Activated CD8-positive, alpha-beta T cell treated with anti-CD3 and anti-CD28 coated beads for 36 hours (primary cell): ENCODE data around the gene CNTNAP2. TPM values are rescaled to one million over a fixed set of nuclear protein-coding genes. Genes with fewer than 3 reads are reported as not detected.

Experiments used
- ATAC-seq: fragments of 200-7000 bp; cut with Tn5 transposase; one replicate; pipeline ENCODE4 v1.10.0; 2021; ENCODE audit warnings: mild to moderate bottlenecking, moderate library complexity
- CTCF ChIA-PET: fragments of 350-600 bp; sonication (Branson Sonifier 250); formaldehyde crosslinking; loops from one replicate; lab custom pipeline; 2021; ENCODE audit warnings: antibody characterized with exemption; lab: Charles Lee
- POLR2A ChIA-PET: fragments of 350-600 bp; sonication (Branson Sonifier 250); formaldehyde crosslinking; loops from one replicate; lab custom pipeline; 2021; ENCODE audit warnings: antibody characterized with exemption; lab: Charles Lee
- DNase-seq: peaks from one replicate; pipeline ENCODE4 v3.0.0-alpha.2; 2020
- H3K27ac Mint-ChIP-seq: one replicate; pipeline ENCODE4 v1.8.0; 2021; ENCODE audit warnings: mild to moderate bottlenecking, mixed read lengths
- H3K27me3 Mint-ChIP-seq: one replicate; pipeline ENCODE4 v1.8.0; 2021; ENCODE audit warnings: mixed read lengths
- H3K36me3 Mint-ChIP-seq: one replicate; pipeline ENCODE4 v1.8.0; 2021; ENCODE audit warnings: low read depth, mixed read lengths
- H3K4me1 Mint-ChIP-seq: one replicate; pipeline ENCODE4 v1.8.0; 2021; ENCODE audit warnings: low read depth, mixed read lengths
- H3K4me3 Mint-ChIP-seq: one replicate; pipeline ENCODE4 v1.8.0; 2021; ENCODE audit warnings: mild to moderate bottlenecking, moderate library complexity, mixed read lengths
- H3K9me3 Mint-ChIP-seq: one replicate; pipeline ENCODE4 v1.8.0; 2021; ENCODE audit warnings: mixed read lengths
- intact Hi-C: fragments of 100-400 bp; cut with micrococcal nuclease; formaldehyde crosslinking; loops from one replicate; pipeline ENCODE4 v1.10.0; 2022
- total RNA-seq, 2 experiments: library from RNA; stranded (reverse); gene quantifications; one replicate each; pipeline ENCODE4 v1.2.3, GENCODE V29; 2021
- TF ChIP-seq, protein P1 (sequence below): fragments of 200-600 bp; IDR thresholded peaks from one replicate; pipeline ENCODE4 v1.8.0; 2022; ENCODE audit warnings: antibody characterized with exemption, mild to moderate bottlenecking

Gene CNTNAP2
- total RNA-seq, 2 experiments from 2014 or later = not detected

DNA sequence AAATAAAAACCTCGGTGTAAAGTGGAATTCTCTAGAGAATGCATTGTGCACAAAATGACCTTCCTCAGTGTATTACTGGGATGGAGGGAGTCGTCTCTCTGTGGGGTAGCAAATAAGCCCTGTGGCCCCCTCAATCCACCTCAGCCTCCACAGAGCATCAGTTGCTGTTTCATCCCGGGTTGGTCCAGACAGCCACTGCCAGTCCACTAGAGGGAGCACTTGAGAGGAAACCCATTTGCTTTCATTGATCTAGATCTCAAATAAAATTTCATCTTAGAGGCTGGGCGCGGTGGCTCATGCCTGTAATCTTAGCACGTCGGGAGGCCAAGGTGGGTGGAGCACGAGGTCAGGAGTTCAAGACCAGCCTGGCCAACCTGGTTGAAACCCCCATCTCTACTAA is 1128.7 kb downstream of the CNTNAP2 start:
- no peaks in the 10 kb centered on the region for H3K36me3 Mint-ChIP-seq
- TF ChIP-seq, protein P1, sequence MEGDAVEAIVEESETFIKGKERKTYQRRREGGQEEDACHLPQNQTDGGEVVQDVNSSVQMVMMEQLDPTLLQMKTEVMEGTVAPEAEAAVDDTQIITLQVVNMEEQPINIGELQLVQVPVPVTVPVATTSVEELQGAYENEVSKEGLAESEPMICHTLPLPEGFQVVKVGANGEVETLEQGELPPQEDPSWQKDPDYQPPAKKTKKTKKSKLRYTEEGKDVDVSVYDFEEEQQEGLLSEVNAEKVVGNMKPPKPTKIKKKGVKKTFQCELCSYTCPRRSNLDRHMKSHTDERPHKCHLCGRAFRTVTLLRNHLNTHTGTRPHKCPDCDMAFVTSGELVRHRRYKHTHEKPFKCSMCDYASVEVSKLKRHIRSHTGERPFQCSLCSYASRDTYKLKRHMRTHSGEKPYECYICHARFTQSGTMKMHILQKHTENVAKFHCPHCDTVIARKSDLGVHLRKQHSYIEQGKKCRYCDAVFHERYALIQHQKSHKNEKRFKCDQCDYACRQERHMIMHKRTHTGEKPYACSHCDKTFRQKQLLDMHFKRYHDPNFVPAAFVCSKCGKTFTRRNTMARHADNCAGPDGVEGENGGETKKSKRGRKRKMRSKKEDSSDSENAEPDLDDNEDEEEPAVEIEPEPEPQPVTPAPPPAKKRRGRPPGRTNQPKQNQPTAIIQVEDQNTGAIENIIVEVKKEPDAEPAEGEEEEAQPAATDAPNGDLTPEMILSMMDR = peak; percentile 49
- H3K27me3 Mint-ChIP-seq = no peaks in the 10 kb centered on the region
- DNase-seq (peak; percentile 37), ATAC-seq (no peak)
- ChIA-PET POLR2A (no interaction called here), CTCF (no interaction called here)
- peaks cover 5% of the 10 kb centered on the region for H3K9me3 Mint-ChIP-seq
- no peak overlapping the region for H3K4me3 Mint-ChIP-seq
- intact Hi-C loops = no loop called here
- H3K4me1 Mint-ChIP-seq = no peaks in the 10 kb centered on the region
- H3K27ac Mint-ChIP-seq = no peak overlapping the region

DNA sequence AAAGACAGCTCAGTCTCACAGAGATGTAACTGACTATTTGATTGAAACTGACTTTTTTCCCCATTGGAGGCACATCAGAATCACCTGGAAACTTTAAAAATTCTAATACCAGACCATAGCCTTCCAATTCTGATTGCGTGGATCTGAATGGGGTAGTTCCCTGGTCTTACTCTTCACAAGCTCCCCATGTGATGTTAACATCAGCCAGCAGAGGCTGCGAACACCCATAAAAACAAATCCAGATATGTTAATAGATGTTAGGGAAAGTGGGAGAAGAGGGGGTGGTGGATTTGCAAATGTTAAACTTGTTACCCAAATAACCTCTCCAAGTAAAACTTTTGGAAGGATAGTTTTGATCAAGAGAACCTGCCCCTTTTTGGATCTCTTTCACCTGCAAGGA is 1133.4 kb downstream of the CNTNAP2 start:
- intact Hi-C loops = no loop called here
- DNase-seq (no peak), ATAC-seq (no peak)
- Mint-ChIP-seq H3K36me3 (no peaks in the 10 kb centered on the region), H3K9me3 (peaks cover 2% of the 10 kb centered on the region), H3K4me3 (no peak overlapping the region), H3K27me3 (no peaks in the 10 kb centered on the region), H3K27ac (no peak overlapping the region), H3K4me1 (no peaks in the 10 kb centered on the region)
- CTCF ChIA-PET = no interaction called here
- POLR2A ChIA-PET = no interaction called here
- TF ChIP-seq, protein P1 = no peak

DNA sequence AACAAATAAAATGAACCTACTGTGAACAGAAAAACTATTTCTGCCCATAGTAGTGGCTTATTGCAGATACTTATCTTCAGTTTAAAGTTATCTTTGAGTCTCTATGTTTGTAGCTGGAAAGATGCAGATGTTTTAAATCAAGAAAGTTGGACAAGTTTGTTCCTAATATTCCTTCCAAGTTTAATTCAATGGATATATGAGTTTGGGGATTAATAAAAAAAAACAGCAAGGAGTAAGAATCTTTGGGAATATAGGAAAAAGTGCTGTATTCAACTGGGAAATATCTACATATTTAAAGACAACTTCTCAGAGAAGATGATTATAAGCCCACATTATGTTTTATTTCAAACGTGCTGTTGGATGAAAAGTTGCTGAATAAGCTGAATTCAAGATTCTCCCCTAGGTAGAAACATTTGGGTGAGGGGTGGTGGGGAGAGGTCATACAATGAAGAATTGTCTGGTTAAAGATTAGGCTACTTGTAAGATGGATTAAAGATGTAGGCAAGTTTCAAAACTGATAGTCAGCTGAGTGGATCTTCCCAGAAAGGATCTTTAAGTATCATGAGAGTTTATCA is 1135.2 kb downstream of the CNTNAP2 start:
- ATAC-seq = no peak
- intact Hi-C loops = no loop called here
- H3K4me3 Mint-ChIP-seq = no peak overlapping the region
- H3K36me3 Mint-ChIP-seq = no peaks in the 10 kb centered on the region
- no peak overlapping the region for H3K27ac Mint-ChIP-seq
- peaks cover 2% of the 10 kb centered on the region for H3K9me3 Mint-ChIP-seq
- CTCF ChIA-PET = no interaction called here
- no peaks in the 10 kb centered on the region for H3K27me3 Mint-ChIP-seq
- DNase-seq = no peak
- H3K4me1 Mint-ChIP-seq = no peaks in the 10 kb centered on the region
- POLR2A ChIA-PET = no interaction called here
- TF ChIP-seq, protein P1 = no peak

DNA sequence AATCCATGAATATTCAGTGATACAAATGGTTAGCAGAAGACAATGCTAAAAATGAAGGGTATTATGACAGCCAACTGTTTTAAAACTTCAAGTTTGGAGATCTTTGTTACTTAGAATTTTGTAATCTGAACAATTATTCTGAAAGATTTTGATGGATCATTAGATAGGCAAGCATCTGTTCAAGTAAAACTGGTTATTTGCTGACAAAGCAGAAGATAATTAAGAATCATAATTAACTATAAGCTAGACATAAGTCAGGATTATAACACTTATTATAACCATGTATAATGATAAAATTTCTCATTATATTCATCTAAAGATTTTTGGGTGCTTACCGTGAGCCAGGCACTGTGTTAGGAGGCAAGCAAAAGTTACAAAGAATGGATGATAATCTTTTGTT is 1145.1 kb downstream of the CNTNAP2 start:
- Mint-ChIP-seq H3K27ac (no peak overlapping the region), H3K27me3 (no peaks in the 10 kb centered on the region), H3K9me3 (peaks cover 3% of the 10 kb centered on the region), H3K36me3 (no peaks in the 10 kb centered on the region), H3K4me1 (no peaks in the 10 kb centered on the region), H3K4me3 (no peak overlapping the region)
- intact Hi-C loops = no loop called here
- DNase-seq (no peak), ATAC-seq (no peak)
- CTCF ChIA-PET = no interaction called here
- POLR2A ChIA-PET = no interaction called here
- TF ChIP-seq, protein P1 = no peak

DNA sequence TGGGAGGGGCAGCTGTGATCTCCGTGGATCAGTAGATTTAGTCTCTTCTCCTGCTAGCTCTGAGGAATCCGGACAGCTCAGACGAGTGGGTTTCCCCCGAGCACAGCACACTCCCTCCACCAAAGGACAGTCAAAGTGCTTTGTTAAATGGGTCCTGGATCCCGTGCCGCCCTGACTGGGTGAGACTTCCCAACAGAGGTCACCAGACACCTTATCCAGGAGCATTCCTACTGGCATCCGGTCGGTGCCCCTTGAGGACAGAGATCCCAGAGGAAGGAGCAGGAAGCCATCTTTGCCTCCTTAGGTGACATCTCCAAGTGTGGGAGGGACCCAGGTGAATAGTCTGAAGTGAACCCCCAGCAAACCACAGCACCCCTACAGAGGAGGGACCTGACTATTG is 1148.9 kb downstream of the CNTNAP2 start:
- POLR2A ChIA-PET = no interaction called here

More for the DNA sequence above, 1148.9 kb downstream of the CNTNAP2 start:
- ATAC-seq (no peak), DNase-seq (no peak)
- Mint-ChIP-seq H3K9me3 (peaks cover 3% of the 10 kb centered on the region), H3K36me3 (no peaks in the 10 kb centered on the region), H3K27ac (no peak overlapping the region), H3K4me1 (no peaks in the 10 kb centered on the region), H3K27me3 (no peaks in the 10 kb centered on the region), H3K4me3 (no peak overlapping the region)
- TF ChIP-seq, protein P1 = no peak
- intact Hi-C loops = loop anchor here (5.0 kb wide), 1 partner anchor 48 kb away; no protein-coding TSS in a partner anchor
- CTCF ChIA-PET = no interaction called here
